Raji (cell line): ENCODE results near the gene OGA.

Experiments
- POLR2A ChIP-seq: IDR thresholded peaks from 2 replicates; pipeline ENCODE4 v1.6.1; 2011; ENCODE audit warnings: low read depth, low read length, control low read depth; ENCODE audit not compliant: insufficient read depth

Gene OGA

GRCh38 chr10:101766753-101767599 lies 51.3 kb downstream of the OGA start:
- no peak for TF ChIP-seq POLR2A

DNA sequence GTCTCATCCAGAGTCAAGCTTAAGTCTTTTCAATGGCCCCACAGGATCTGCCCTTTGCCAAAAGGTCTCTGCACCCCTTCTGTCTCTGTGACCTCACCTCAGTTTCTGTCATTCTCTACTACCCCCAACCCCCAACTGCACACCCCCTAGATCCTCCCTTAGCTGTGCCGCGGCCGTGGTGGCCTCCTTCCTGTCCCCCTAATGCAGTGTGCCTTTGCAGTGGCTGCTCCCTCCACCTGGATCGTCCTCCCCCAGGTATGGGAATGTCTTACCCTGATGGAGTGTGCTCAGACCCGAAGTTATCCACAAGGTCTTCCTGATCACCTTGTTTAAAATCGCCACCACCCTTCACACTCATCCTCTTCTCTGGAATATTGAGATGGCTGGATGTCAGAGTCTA lies 51.9 kb downstream of the OGA start:
- TF ChIP-seq POLR2A: no peak

- TF ChIP-seq POLR2A: no peak
Measured at GRCh38 chr10:101763141-101763846, 55.0 kb downstream of the OGA start.

- no peak for TF ChIP-seq POLR2A
Measured at GRCh38 chr10:101762736-101763135, 55.5 kb downstream of the OGA start.

DNA sequence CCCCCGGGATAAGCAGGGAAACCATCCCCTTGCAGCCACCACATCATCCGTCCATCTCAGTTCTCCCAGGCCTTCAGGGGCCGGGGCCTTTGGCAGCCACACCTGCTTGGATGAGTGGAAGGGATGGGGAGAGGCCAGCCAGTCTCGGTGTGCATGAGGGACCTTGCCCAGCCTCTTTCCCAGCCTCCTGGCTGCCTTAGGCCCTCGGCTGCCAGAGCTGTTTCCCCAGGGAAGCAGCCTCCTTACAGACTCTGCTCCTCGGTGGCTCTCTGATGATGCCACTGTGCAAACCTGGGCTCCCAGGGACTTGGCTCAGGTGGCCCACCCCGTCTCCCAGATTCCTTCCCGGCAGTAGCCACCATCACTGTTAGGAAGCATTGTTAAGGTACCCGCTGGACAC lies 57.0 kb downstream of the OGA start:
- no peak for TF ChIP-seq POLR2A

DNA sequence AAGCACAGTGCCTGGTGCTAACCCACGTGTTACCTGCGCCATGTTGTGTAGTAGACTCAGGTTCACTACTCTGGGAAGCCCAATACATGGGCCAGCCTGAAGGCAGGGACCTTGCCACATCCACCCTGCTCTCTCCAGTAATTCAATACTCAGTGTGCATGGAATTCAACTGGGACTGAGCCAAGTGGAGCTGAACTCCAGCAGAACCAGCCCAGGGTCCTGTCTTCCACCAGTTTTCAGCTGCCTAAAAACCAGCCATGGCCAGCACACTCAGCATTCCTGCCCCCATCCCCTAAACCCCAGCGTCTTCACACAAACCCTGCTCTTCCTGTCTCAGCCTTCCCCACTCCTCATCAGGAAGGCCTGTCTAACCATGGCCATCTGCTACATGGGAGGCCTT lies 57.7 kb downstream of the OGA start:
- no peak for TF ChIP-seq POLR2A

GRCh38 chr10:101759309-101760247 lies 58.7 kb downstream of the OGA start:
- TF ChIP-seq POLR2A: no peak

GRCh38 chr10:101758858-101759257 lies 59.4 kb downstream of the OGA start:
- TF ChIP-seq POLR2A: no peak

- TF ChIP-seq POLR2A: no peak
Measured at GRCh38 chr10:101752241-101752640, 66.0 kb downstream of the OGA start.

- no peak for TF ChIP-seq POLR2A
Measured at GRCh38 chr10:101749047-101750016, 68.9 kb downstream of the OGA start.

DNA sequence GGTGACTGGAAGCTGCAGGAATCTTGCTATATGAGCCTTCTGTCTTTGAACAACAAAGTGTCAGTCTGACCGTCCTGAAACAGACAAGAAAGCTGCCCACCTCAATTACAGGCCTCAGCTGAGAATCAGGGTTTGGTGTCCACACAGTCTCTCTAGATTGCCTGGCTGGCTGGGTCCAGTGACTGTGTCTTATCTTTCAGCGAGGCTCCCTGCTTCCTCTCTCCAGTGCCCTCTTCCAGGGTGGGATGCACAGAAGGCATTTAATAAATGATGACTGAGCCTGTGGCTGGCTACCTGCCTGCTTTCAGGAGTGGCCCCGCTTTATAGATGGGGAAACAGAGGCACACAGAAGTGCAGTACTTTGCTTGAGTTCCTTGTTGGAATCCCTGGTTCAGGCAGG lies 69.7 kb downstream of the OGA start:
- TF ChIP-seq POLR2A: no peak

GRCh38 chr10:101745074-101745696 lies 73.1 kb downstream of the OGA start:
- no peak for TF ChIP-seq POLR2A

- TF ChIP-seq POLR2A: no peak
Measured at GRCh38 chr10:101744267-101744666, 74.0 kb downstream of the OGA start.

GRCh38 chr10:101741938-101742337 lies 76.3 kb downstream of the OGA start:
- TF ChIP-seq POLR2A: no peak

GRCh38 chr10:101736666-101737065 lies 81.6 kb downstream of the OGA start:
- TF ChIP-seq POLR2A: no peak
